ENCODE data around the gene PIGA. TPM values are rescaled to one million over a fixed set of nuclear protein-coding genes. Genes with fewer than 3 reads are reported as not detected.
A peak's percentile ranks its signal among the peaks of the same experiment; 100 is the strongest.

Gene PIGA
- total RNA-seq, 2 donors from 2014 or later: 2.7 to 2.9 TPM

GRCh38 chrX:15349046-15349445 is 13.7 kb upstream of the PIGA start:
- H3K36me3 ChIP-seq: no peaks in the 10 kb centered on the region
- H3K4me1 ChIP-seq: no peaks in the 10 kb centered on the region
- H3K9me3 ChIP-seq: no peaks in the 10 kb centered on the region
- TF ChIP-seq CTCF (IDR thresholded peaks at IDR 0.05): peak; percentile 40 to 67
- DNase-seq (ENCODE audit: low spot score): no peak
- H3K27me3 ChIP-seq: no peaks in the 10 kb centered on the region
- H3K4me3 ChIP-seq: no peak overlapping the region
- no peak overlapping the region for H3K27ac ChIP-seq

- TF ChIP-seq CTCF (IDR thresholded peaks at IDR 0.05): no peak
- Histone ChIP-seq H3K36me3 (no peaks in the 10 kb centered on the region), H3K4me1 (no peaks in the 10 kb centered on the region), H3K9me3 (no peaks in the 10 kb centered on the region), H3K27me3 (no peaks in the 10 kb centered on the region), H3K4me3 (no peak overlapping the region), H3K27ac (no peak overlapping the region)
- no peak for DNase-seq (ENCODE audit: low spot score)
Measured at GRCh38 chrX:15345976-15346375, 10.7 kb upstream of the PIGA start.

- H3K9me3 ChIP-seq: no peaks in the 10 kb centered on the region
- H3K36me3 ChIP-seq: no peaks in the 10 kb centered on the region
- no peak overlapping the region for H3K4me3 ChIP-seq
- no peaks in the 10 kb centered on the region for H3K4me1 ChIP-seq
- H3K27ac ChIP-seq: no peak overlapping the region
- DNase-seq (ENCODE audit: low spot score): no peak
- TF ChIP-seq CTCF (IDR thresholded peaks at IDR 0.05): no peak
- no peaks in the 10 kb centered on the region for H3K27me3 ChIP-seq
Measured at GRCh38 chrX:15344106-15344505, 8.8 kb upstream of the PIGA start.

GRCh38 chrX:15343075-15343476 is 7.8 kb upstream of the PIGA start:
- no peak for TF ChIP-seq CTCF (IDR thresholded peaks at IDR 0.05)
- H3K36me3 ChIP-seq: no peaks in the 10 kb centered on the region
- no peak overlapping the region for H3K4me3 ChIP-seq
- no peak overlapping the region for H3K27ac ChIP-seq
- DNase-seq (ENCODE audit: low spot score): no peak
- no peaks in the 10 kb centered on the region for H3K4me1 ChIP-seq
- H3K9me3 ChIP-seq: no peaks in the 10 kb centered on the region
- no peaks in the 10 kb centered on the region for H3K27me3 ChIP-seq

- H3K27ac ChIP-seq: no peak overlapping the region
- H3K27me3 ChIP-seq: no peaks in the 10 kb centered on the region
- TF ChIP-seq CTCF (IDR thresholded peaks at IDR 0.05): no peak
- H3K9me3 ChIP-seq: no peaks in the 10 kb centered on the region
- no peaks in the 10 kb centered on the region for H3K36me3 ChIP-seq
- H3K4me1 ChIP-seq: no peaks in the 10 kb centered on the region
- DNase-seq (ENCODE audit: low spot score): no peak
- no peak overlapping the region for H3K4me3 ChIP-seq
Measured at GRCh38 chrX:15340867-15341266, 5.5 kb upstream of the PIGA start.

- no peak for TF ChIP-seq CTCF (IDR thresholded peaks at IDR 0.05)
- H3K27ac ChIP-seq: peak overlapping the region; percentile 43 to 72
- H3K36me3 ChIP-seq: no peaks in the 10 kb centered on the region
- no peaks in the 10 kb centered on the region for H3K9me3 ChIP-seq
- H3K4me3 ChIP-seq: peak overlapping the region; percentile 24 to 71
- H3K4me1 ChIP-seq: peaks cover 0 to 5% of the 10 kb centered on the region in 2 donors
- DNase-seq (ENCODE audit: low spot score): no peak
- H3K27me3 ChIP-seq: no peaks in the 10 kb centered on the region
Measured at GRCh38 chrX:15336023-15336413, 695 bp upstream of the PIGA start.
